Trophoblast cell (in vitro differentiated cells and primary cell): ENCODE results near the gene CACNA1H.

Experiments
- DNase-seq, 2 donors: peaks; one replicate each; pipeline ENCODE4 v3.0.0-alpha.2; 2016
- H2AFZ ChIP-seq: 2 replicates; pipeline ENCODE4 v1.6.1; 2013; ENCODE audit warnings: low read length, moderate library complexity, mild to moderate bottlenecking; ENCODE audit not compliant: insufficient read depth, poor library complexity
- H2AK5ac ChIP-seq: 2 replicates; pipeline ENCODE4 v1.6.1; 2013; ENCODE audit warnings: mild to moderate bottlenecking, low read length
- H2BK120ac ChIP-seq: 2 replicates; pipeline ENCODE4 v1.6.1; 2013; ENCODE audit warnings: low read length, mild to moderate bottlenecking, moderate library complexity; ENCODE audit not compliant: insufficient read depth, poor library complexity
- H2BK12ac ChIP-seq: 2 replicates; pipeline ENCODE4 v1.6.1; 2013; ENCODE audit warnings: mild to moderate bottlenecking, low read length, moderate library complexity
- H2BK5ac ChIP-seq: 2 replicates; pipeline ENCODE4 v1.6.1; 2013; ENCODE audit warnings: low read length, low read depth, moderate library complexity, mild to moderate bottlenecking; ENCODE audit not compliant: poor library complexity
- H3K14ac ChIP-seq: 2 replicates; pipeline ENCODE4 v1.6.1; 2013; ENCODE audit warnings: mild to moderate bottlenecking, low read length
- H3K18ac ChIP-seq: 2 replicates; pipeline ENCODE4 v1.6.1; 2013; ENCODE audit warnings: mild to moderate bottlenecking, low read length
- H3K23ac ChIP-seq: 2 replicates; pipeline ENCODE4 v1.6.1; 2013; ENCODE audit warnings: low read length
- H3K27ac ChIP-seq: 2 replicates; pipeline ENCODE4 v1.5.1; 2013; ENCODE audit warnings: low read depth, mild to moderate bottlenecking, inconsistent platforms, low read length, moderate library complexity
- H3K27me3 ChIP-seq: 2 replicates; pipeline ENCODE4 v1.6.1; 2013; ENCODE audit warnings: inconsistent platforms, mild to moderate bottlenecking, low read length, moderate library complexity; ENCODE audit not compliant: insufficient read depth
- H3K36me3 ChIP-seq, 2 experiments: 1 replicate in 1 of 2; 2 replicates in 1 of 2; pipeline ENCODE4 v1.6.1; 2013; ENCODE audit warnings: low read length in 2 of 2, mild to moderate bottlenecking in 2 of 2, moderate library complexity in 1 of 2; ENCODE audit not compliant: insufficient read depth in 2 of 2, control insufficient read depth in 1 of 2
- H3K4ac ChIP-seq: 2 replicates; pipeline ENCODE4 v1.6.1; 2013; ENCODE audit warnings: low read depth, mild to moderate bottlenecking, low read length, moderate library complexity
- H3K4me1 ChIP-seq, 2 experiments: 1 replicate in 1 of 2; 2 replicates in 1 of 2; pipeline ENCODE4 v1.6.1; 2013; ENCODE audit warnings: low read length in 2 of 2, mild to moderate bottlenecking in 2 of 2, moderate library complexity in 1 of 2; ENCODE audit not compliant: insufficient read depth in 2 of 2, control insufficient read depth in 1 of 2
- H3K4me2 ChIP-seq: 2 replicates; pipeline ENCODE4 v1.6.1; 2013; ENCODE audit warnings: inconsistent platforms, mild to moderate bottlenecking, low read length, moderate library complexity
- H3K4me3 ChIP-seq: 2 replicates; pipeline ENCODE4 v1.5.1; 2013; ENCODE audit warnings: mild to moderate bottlenecking, low read depth, low read length, inconsistent platforms
- H3K79me1 ChIP-seq: one replicate; pipeline ENCODE4 v1.6.1; 2013; ENCODE audit warnings: low read length
- H3K79me2 ChIP-seq: 2 replicates; pipeline ENCODE4 v1.6.1; 2013; ENCODE audit warnings: low read length, mild to moderate bottlenecking; ENCODE audit not compliant: control insufficient read depth, insufficient read depth, poor library complexity
- H3K9ac ChIP-seq: 2 replicates; pipeline ENCODE4 v1.6.1; 2013; ENCODE audit warnings: mild to moderate bottlenecking, low read length
- H3K9me3 ChIP-seq: 2 replicates; pipeline ENCODE4 v1.6.1; 2013; ENCODE audit warnings: low read depth, mild to moderate bottlenecking, control low read depth, inconsistent platforms, low read length; ENCODE audit not compliant: insufficient read depth
- H4K12ac ChIP-seq: 2 replicates; pipeline ENCODE4 v1.6.1; 2013; ENCODE audit warnings: low read depth, mild to moderate bottlenecking, low read length, moderate library complexity
- H4K8ac ChIP-seq: 2 replicates; pipeline ENCODE4 v1.6.1; 2013; ENCODE audit warnings: low read depth, mild to moderate bottlenecking, low read length, moderate library complexity
- H4K91ac ChIP-seq: one replicate; pipeline ENCODE4 v1.6.1; 2013; ENCODE audit warnings: low read depth, mild to moderate bottlenecking, low read length, moderate library complexity
- WGBS: extraction: QIAGEN DNeasy Blood & Tissue Kit; methylation state at CpG from one replicate; pipeline ENCODE4 v1.1.7; 2013; ENCODE audit warnings: missing lambda C conversion rate; ENCODE audit not compliant: insufficient read length, insufficient coverage; ENCODE audit errors: extremely low coverage; 5-methylcytosine and 5-hydroxymethylcytosine counted together

CACNA1H gene

DNA sequence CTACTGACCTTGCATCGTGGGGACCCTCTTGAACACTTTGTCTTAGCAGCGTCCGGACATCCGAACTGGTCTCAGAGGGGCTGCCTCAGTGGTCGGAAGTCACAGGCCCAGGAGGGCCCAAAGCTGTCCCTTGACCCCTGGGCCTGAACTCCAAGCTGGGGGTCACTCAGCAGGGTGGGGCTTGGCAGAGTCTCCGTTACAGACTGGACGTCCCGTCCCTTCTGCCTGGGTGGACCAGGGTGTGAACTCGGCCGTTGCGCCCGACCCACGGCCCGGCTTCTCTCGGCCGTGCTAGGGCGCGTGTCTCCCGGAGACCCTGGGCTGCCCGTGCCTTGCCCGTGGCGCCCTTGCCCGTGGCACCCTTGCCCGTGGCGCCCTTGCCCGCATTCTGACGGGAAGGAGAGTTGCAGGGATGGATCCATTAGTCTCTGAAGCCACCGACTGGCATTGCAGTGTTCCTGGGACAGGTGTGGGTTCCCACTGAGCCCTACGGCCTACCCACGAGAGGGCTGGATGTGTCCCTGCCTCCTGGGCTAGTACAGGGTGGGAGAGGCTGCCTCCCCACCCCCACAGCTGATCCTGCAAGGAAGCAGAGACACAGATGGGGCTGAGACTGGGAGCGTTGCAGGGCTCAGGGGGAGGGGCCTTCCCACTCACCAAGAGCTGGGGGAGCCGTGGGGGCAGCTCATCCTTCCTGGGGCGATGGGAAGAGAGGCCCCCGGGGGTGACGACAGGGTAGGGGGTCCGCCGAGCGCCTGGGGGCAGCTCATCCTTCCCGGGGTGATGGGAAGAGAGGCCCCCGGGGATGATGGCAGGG lies 4.9 kb downstream of the CACNA1H start:
- Histone ChIP-seq H3K4me1 (peaks cover 0 to 5% of the 10 kb centered on the region in 2 experiments), H3K14ac (no peak overlapping the region), H3K9ac (no peak overlapping the region), H3K36me3 (no peaks in the 10 kb centered on the region), H3K23ac (no peak overlapping the region), H2AFZ (no peak overlapping the region), H3K4me3 (no peak overlapping the region), H3K4ac (no peak overlapping the region), H3K79me1 (no peaks in the 10 kb centered on the region), H4K91ac (no peak overlapping the region), H3K18ac (no peak overlapping the region), H3K4me2 (no peak overlapping the region), H3K79me2 (no peaks in the 10 kb centered on the region), H4K8ac (no peak overlapping the region), H2AK5ac (no peak overlapping the region), H2BK5ac (no peak overlapping the region), H3K27me3 (peaks cover 17% of the 10 kb centered on the region), H2BK12ac (no peak overlapping the region), H4K12ac (no peak overlapping the region), H3K27ac (no peak overlapping the region), H2BK120ac (no peak overlapping the region), H3K9me3 (peaks cover 5% of the 10 kb centered on the region)
- DNase-seq = no peak
- no CpG with 5 or more reads among the region's 40 CpGs for WGBS

GRCh38 chr16:1158456-1159324 lies 5.8 kb downstream of the CACNA1H start:
- Histone ChIP-seq H3K23ac (no peak overlapping the region), H2BK12ac (no peak overlapping the region), H3K9ac (no peak overlapping the region), H2BK5ac (no peak overlapping the region), H3K4me2 (no peak overlapping the region), H3K9me3 (peaks cover 5% of the 10 kb centered on the region), H3K4ac (no peak overlapping the region), H3K79me2 (no peaks in the 10 kb centered on the region), H3K4me3 (no peak overlapping the region), H3K36me3 (no peaks in the 10 kb centered on the region), H2AK5ac (no peak overlapping the region), H3K18ac (no peak overlapping the region), H3K27ac (no peak overlapping the region), H3K27me3 (peaks cover 14% of the 10 kb centered on the region), H4K12ac (no peak overlapping the region), H2BK120ac (no peak overlapping the region), H4K91ac (no peak overlapping the region), H3K14ac (no peak overlapping the region), H3K4me1 (peaks cover 0 to 3% of the 10 kb centered on the region in 2 experiments), H3K79me1 (no peaks in the 10 kb centered on the region), H4K8ac (no peak overlapping the region), H2AFZ (no peak overlapping the region)
- DNase-seq = no peak
- no CpG with 5 or more reads among the region's 65 CpGs for WGBS

DNA sequence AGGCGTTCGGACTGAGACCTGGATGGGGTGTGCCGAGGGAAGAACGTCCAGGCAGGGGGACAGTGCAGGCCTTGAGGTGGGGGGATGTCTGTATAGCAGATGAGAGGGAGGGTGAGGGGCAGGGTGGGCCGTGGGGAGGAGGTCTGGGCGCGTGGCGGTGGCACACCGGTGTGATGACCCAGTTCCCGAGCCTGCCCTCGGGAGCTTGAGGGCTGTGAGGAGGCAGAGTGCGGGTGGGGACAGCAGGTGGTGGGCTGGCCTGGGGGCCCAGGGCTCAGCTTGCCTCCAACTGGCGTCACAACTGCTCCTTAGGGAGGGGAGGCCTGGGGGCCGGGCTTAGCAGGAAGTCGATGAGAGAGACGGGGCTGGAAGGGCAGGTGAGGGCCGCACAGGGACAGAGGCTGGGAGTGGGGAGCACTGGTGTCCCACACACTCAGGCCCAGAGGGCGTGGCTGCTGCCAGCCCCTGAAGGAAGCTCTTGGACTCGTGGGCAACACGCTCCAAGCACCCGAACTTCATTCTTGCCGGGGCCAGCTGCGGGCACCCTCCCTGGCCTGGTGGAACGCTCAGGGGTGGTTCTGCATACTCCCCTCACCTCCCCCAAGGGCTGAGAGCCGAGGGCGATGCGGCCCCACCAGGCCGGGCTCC lies 6.5 kb downstream of the CACNA1H start:
- H3K18ac ChIP-seq = no peak overlapping the region
- H3K27me3 ChIP-seq = peaks cover 7% of the 10 kb centered on the region
- H2BK5ac ChIP-seq = no peak overlapping the region
- no peak overlapping the region for H2AFZ ChIP-seq
- no peak overlapping the region for H4K12ac ChIP-seq
- no peaks in the 10 kb centered on the region for H3K36me3 ChIP-seq
- H3K79me2 ChIP-seq = no peaks in the 10 kb centered on the region
- peaks cover 0 to 2% of the 10 kb centered on the region in 2 experiments for H3K4me1 ChIP-seq
- no CpG with 5 or more reads among the region's 28 CpGs for WGBS
- no peak overlapping the region for H3K14ac ChIP-seq
- H3K27ac ChIP-seq = no peak overlapping the region
- no peak overlapping the region for H3K4me2 ChIP-seq
- H3K9me3 ChIP-seq = peaks cover 5% of the 10 kb centered on the region
- no peaks in the 10 kb centered on the region for H3K79me1 ChIP-seq
- H3K4me3 ChIP-seq = no peak overlapping the region
- H3K23ac ChIP-seq = no peak overlapping the region
- no peak overlapping the region for H3K4ac ChIP-seq
- H2AK5ac ChIP-seq = no peak overlapping the region
- H4K91ac ChIP-seq = no peak overlapping the region
- no peak overlapping the region for H2BK120ac ChIP-seq
- no peak overlapping the region for H2BK12ac ChIP-seq
- DNase-seq = no peak
- H4K8ac ChIP-seq = no peak overlapping the region
- H3K9ac ChIP-seq = no peak overlapping the region

DNA sequence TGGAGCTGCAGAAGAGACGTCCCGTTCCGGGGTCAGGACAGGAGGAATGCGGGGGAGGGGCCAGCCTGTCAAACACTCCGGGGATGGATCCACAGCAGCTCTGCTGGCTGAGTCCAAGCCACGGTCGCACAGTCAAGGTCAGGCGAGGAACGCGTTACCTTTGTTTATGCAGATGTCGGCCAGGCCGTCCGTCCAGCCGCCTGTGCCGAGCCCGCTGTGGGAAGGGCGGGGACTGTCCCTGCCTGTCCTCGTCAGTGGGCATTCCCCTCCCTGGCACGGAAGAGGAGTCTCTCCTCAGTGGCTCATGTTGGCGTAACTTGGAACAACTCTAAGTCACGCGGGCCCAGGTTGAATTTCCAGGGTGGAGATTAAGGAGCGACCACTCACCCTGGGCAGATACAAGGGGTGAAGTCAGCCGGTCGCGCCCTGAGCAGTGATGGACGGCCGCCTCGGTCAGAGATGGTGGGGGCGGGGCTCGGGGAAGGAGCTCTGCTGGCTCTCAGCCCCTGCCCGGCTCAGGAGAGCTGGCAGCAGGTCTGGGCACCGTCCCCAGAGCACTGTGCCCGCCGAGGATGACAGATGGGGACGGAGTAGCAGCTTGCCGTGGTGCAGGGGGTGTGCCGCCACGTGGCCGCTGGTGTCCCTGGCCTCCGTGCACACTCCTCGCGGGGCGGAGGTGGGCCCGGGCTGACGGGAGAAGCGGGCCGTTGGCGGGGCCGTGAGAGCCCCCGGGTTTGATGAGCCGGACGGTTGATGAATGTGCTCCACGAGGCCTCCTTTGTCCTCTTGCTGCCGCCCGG lies 7.3 kb downstream of the CACNA1H start:
- no peak overlapping the region for H3K4me2 ChIP-seq

More for the DNA sequence above, 7.3 kb downstream of the CACNA1H start:
- H4K8ac ChIP-seq = no peak overlapping the region
- peak in 1 of 2 donors; percentile 6 for DNase-seq
- H3K18ac ChIP-seq = no peak overlapping the region
- no peak overlapping the region for H3K4ac ChIP-seq
- no peak overlapping the region for H3K14ac ChIP-seq
- H3K23ac ChIP-seq = no peak overlapping the region
- H3K4me1 ChIP-seq = peaks cover 0 to 2% of the 10 kb centered on the region in 2 experiments
- peaks cover 3% of the 10 kb centered on the region for H3K27me3 ChIP-seq
- no peak overlapping the region for H4K12ac ChIP-seq
- no peak overlapping the region for H3K9ac ChIP-seq
- WGBS = no CpG with 5 or more reads among the region's 56 CpGs
- H2BK120ac ChIP-seq = no peak overlapping the region
- no peak overlapping the region for H2BK12ac ChIP-seq
- no peaks in the 10 kb centered on the region for H3K36me3 ChIP-seq
- H2AK5ac ChIP-seq = no peak overlapping the region
- H3K27ac ChIP-seq = no peak overlapping the region
- peaks cover 6% of the 10 kb centered on the region for H3K9me3 ChIP-seq
- no peak overlapping the region for H2AFZ ChIP-seq
- H4K91ac ChIP-seq = no peak overlapping the region
- H2BK5ac ChIP-seq = no peak overlapping the region
- H3K79me1 ChIP-seq = no peaks in the 10 kb centered on the region
- no peak overlapping the region for H3K4me3 ChIP-seq
- no peaks in the 10 kb centered on the region for H3K79me2 ChIP-seq
